HTR-8/SVneo (cell line): ENCODE measurements around the gene STN1.

Experiments
- DNase-seq: peaks from one replicate; pipeline ENCODE4 v3.0.0; 2011; ENCODE audit warnings: low spot score, mixed read lengths; ENCODE audit not compliant: insufficient read length
- FAIRE-seq: peaks from 2 replicates; lab custom pipeline; 2011; peaks lifted over from hg19 to GRCh38; lab: Jason Lieb, UNC

Gene STN1

DNA sequence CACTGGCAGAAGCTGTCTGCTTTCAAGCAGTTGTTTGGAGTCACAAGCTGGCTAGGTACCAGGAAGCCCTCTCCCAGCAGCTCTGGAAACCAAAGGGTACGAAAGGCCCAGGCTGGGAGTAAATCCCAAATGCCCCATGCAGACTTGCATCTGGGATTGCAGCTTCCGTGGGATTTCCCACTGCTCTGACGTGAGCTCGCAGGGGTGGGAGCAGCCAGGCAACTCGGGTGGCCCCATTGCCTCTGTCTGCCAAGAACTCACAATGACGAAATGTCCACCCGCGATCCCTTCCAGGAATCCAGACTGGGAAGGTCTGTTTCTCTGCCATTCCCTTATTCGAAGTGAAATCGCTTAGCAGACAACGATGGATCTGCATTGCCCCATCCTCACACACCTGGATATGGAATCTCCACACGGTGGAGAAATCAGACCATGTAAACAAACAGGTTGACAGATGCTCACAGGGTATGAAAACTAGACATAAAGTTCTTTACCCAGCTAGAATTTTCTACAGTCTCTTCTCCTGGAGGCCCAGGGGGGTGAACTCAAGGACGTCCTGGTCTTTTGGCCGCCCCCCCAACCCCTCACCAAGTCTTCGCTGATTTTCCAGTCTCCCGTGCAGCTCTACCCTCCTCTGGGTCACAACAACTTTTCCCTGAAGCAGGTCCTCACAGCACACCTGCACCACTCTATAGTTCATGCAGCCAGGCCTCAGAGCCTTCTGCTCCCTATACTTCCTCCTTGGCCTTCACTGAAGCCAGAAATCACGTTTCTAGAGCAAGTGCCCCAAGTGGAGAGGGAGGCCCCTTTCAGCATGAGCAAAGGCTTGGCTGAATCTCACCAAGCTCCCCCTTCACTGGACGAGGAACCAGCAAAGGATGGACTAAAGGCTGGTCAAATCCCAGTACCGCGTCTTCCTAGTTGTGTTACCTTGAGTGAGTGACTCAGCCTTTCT is 82.6 kb downstream of the STN1 start:
- FAIRE-seq (no peak), DNase-seq (no peak)

DNA sequence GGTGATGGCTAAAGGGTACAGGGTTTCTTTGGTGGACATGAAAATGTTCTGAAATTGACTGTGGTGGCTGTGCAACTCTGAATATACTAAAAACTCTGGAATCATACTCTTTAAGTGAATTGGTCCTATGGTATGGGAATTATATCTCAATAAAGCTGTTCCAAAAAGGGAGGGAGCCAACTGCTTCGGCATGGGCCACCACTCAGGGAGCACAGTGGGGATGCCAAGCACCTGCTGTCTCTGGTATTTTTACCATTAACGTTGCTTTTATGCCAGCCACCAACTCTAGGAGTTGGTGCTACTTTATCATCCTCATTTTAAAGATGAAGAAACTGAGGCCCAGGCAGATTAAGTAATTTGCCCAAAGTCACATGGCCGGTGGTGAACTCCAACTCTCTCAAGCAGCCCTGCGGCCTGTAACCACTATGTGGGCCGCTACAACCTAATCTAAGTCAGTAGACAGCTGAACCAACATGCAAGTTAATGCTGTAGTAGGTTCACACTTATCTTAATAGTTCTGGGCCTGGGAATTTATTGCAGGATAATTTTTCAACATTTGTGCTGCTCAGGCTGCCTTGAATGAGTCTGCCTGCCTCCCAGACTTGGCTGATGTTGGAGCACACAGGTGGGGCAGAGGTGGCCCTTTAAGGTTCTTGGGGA is 83.4 kb downstream of the STN1 start:
- no peak for FAIRE-seq

DNA sequence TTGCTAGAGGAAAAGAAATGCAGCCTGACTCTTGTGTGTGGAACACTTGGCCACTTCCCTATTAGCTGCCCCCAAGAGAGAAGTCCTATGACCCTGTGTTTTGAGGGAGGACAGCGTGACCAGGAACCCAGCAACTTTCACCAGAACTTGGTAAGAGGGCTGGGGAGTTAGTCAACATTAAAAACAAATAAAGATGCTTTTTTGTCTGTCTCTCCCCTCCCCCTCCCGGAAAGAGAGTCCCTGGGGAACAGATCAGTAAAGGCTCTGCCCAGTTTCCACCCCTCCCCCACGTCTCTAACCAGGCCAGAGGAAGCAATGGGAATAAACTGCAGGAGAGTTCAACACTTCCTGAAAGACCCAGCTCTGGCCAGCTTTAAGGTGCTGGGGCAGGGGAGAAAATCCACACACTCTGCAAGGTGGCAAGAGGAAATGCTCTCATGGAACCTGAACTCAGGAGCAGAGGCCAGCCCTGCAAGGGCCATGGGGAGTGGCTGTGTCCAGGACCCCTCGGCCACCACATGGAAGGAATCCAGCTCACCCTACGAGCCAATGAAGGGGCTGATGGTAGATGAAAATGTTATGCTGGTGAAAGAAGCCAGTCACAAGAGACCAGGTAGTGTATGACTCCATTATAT is 84.1 kb downstream of the STN1 start:
- DNase-seq (no peak), FAIRE-seq (no peak)

More for the DNA sequence above, 83.4 kb downstream of the STN1 start:
- no peak for DNase-seq

DNA sequence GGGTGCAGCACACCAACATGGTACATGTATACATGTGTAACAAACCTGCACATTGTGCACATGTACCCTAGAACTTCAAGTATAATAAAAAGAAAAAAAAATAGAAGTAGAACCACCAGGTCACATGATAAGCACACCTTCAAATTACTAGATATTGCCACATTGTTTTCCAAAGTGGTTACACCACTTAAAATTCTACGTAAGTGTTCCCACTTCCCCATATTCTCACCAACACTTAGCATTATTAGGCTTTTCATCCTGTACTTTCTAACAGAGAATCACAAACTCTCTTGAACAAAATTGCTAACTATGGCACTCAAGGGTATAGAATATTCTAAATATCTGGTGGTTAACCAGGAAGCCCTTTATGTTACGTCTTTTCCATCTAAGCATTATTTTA is 85.2 kb downstream of the STN1 start:
- FAIRE-seq (no peak), DNase-seq (no peak)
